HG02938 (cell line): ENCODE data around the gene ZNF674.
"Not testable (repeated sequence)": the region's sequence is repeated elsewhere in the genome, so short reads cannot be mapped to it uniquely, and the experiment has no call there.

Experiments used
- ATAC-seq: cut with Tn5 transposase; IDR thresholded peaks from one replicate; pipeline ENCODE4 v1.9.1; 2021; ENCODE audit warnings: mild to moderate bottlenecking, moderate library complexity; ENCODE audit not compliant: unreplicated experiment

The ZNF674 gene

GRCh38 chrX:46478634-46479033 is 66.6 kb downstream of the ZNF674 start:
- not testable (repeated sequence) for ATAC-seq

- no peak for ATAC-seq
Measured at GRCh38 chrX:46477435-46477834, 67.8 kb downstream of the ZNF674 start.

- no peak for ATAC-seq
Measured at GRCh38 chrX:46465203-46465602, 80.0 kb downstream of the ZNF674 start.

GRCh38 chrX:46463682-46464081 is 81.5 kb downstream of the ZNF674 start:
- no peak for ATAC-seq

- peak; percentile 93 for ATAC-seq
Measured at GRCh38 chrX:46461660-46462191, 83.5 kb downstream of the ZNF674 start.

GRCh38 chrX:46460801-46461659 is 84.2 kb downstream of the ZNF674 start:
- peak; percentile 15 for ATAC-seq

GRCh38 chrX:46459603-46460002 is 85.6 kb downstream of the ZNF674 start:
- no peak for ATAC-seq

GRCh38 chrX:46456125-46456922 is 88.9 kb downstream of the ZNF674 start:
- no peak for ATAC-seq
